Esophagus squamous epithelium (tissue), 5 donors: Measurements from ENCODE around the gene RIBC2. TPM values are rescaled to one million over a fixed set of nuclear protein-coding genes. Genes with fewer than 3 reads are reported as not detected.
"Not testable (repeated sequence)": the region's sequence is repeated elsewhere in the genome, so short reads cannot be mapped to it uniquely, and the experiment has no call there.

Source experiments
- DNase-seq: peaks from one replicate; lab custom pipeline; 2025; lab: John Stamatoyannopoulos, UW
- H3K27ac ChIP-seq, 4 donors: fragments of 200-600 bp; sonication (generic); one replicate each; pipeline ENCODE4 v1.5.1; 2016 to 2019; ENCODE audit warnings: mild to moderate bottlenecking in 1 of 4
- H3K27me3 ChIP-seq, 4 donors: fragments of 200-600 bp; sonication (generic); 1 replicate in 3 of 4; 2 replicates in 1 of 4; pipeline versions ENCODE4 v1.5.1 to v1.6.0; 2017 to 2021; ENCODE audit warnings: antibody characterized with exemption in 1 of 4
- H3K36me3 ChIP-seq, 3 donors: fragments of 200-600 bp; sonication (generic); one replicate each; pipeline ENCODE4 v1.5.1; 2016 to 2019
- H3K4me1 ChIP-seq, 3 donors: fragments of 200-600 bp; sonication (generic); one replicate each; pipeline ENCODE4 v1.5.1; 2017 to 2019
- H3K4me3 ChIP-seq, 4 donors: fragments of 200-600 bp; sonication (generic); 1 replicate in 3 of 4; 2 replicates in 1 of 4; pipeline ENCODE4 v1.5.1; 2016 to 2019; ENCODE audit warnings: mild to moderate bottlenecking in 2 of 4, moderate library complexity in 1 of 4
- H3K9me3 ChIP-seq, 3 donors: fragments of 200-600 bp; sonication (generic); one replicate each; pipeline ENCODE4 v1.5.1; 2016 to 2019
- CTCF ChIP-seq, 6 experiments: fragments of 450-650 bp in 4 of 6; fragments of 200-600 bp in 2 of 6; sonication (generic) in 2 of 6; IDR thresholded peaks; one replicate each; pipeline ENCODE4 v1.5.1; 2016 to 2019; ENCODE audit warnings: antibody characterized with exemption in 6 of 6, mild to moderate bottlenecking in 4 of 6, moderate library complexity in 4 of 6
- POLR2A ChIP-seq, 4 donors: fragments of 450-650 bp; IDR thresholded peaks; one replicate each; pipeline ENCODE4 v1.6.1; 2017; ENCODE audit warnings: antibody characterized with exemption in 4 of 4, mild to moderate bottlenecking in 4 of 4, moderate library complexity in 3 of 4
- WGBS, 2 donors: methylation state at CpG; one replicate each; pipeline ENCODE4 v1.1.5; 2018; 5-methylcytosine and 5-hydroxymethylcytosine counted together
- intact Hi-C: fragments of 100-400 bp; cut with DNase I; formaldehyde crosslinking; loops from one replicate; pipeline ENCODE4 v1.15.0; 2022
- total RNA-seq, 4 donors: library from RNA; depleted of rRNA; stranded (reverse); fragments of >200 nt; gene quantifications; one replicate each; pipeline ENCODE4 v1.1.0, GENCODE V29; 2016
- donor health status: DM: yes; HTN: yes; CAD: no.

Gene RIBC2
- total RNA-seq, 4 donors from 2014 or later: 0.19 to 0.76 (median 0.75) TPM; not detected in 1

- Histone ChIP-seq H3K27me3 (no peaks in the 10 kb centered on the region), H3K27ac (peak overlapping the region in 2 of 4 donors; percentile 1 to 68), H3K36me3 (no peaks in the 10 kb centered on the region), H3K4me1 (peaks cover 0 to 44% (median 31%) of the 10 kb centered on the region in 3 donors), H3K9me3 (no peaks in the 10 kb centered on the region), H3K4me3 (no peak overlapping the region)
- no peak for TF ChIP-seq CTCF (IDR thresholded peaks at IDR 0.05)
- no peak for TF ChIP-seq POLR2A (IDR thresholded peaks at IDR 0.05)
- intact Hi-C loops: no loop called here
- 55 to 59% methylated on average over 5 to 7 of the region's 9 CpGs for WGBS, 2 donors
- no peak for DNase-seq
Observed at GRCh38 chr22:45448431-45448830, 34.9 kb downstream of the RIBC2 start.

- Histone ChIP-seq H3K27ac (peak overlapping the region in 2 of 4 donors; percentile 68 to 84), H3K4me1 (peaks cover 0 to 44% (median 31%) of the 10 kb centered on the region in 3 donors)
- H3K36me3 ChIP-seq, intact Hi-C loops, H3K4me3 ChIP-seq, H3K27me3 ChIP-seq, H3K9me3 ChIP-seq, DNase-seq: not testable (repeated sequence)
- 94 to 96% methylated on average over 4 to 5 of the region's 5 CpGs for WGBS, 2 donors
Observed at GRCh38 chr22:45449442-45449841, 35.9 kb downstream of the RIBC2 start.

GRCh38 chr22:45450101-45450785 lies 36.8 kb downstream of the RIBC2 start:
- H3K27me3 ChIP-seq: no peaks in the 10 kb centered on the region
- peak overlapping the region; percentile 49 to 84 (median 60) for H3K27ac ChIP-seq
- intact Hi-C loops: no loop called here
- no peaks in the 10 kb centered on the region for H3K36me3 ChIP-seq
- WGBS, 2 donors: 86 to 91% methylated on average over 9 to 14 of the region's 16 CpGs
- H3K4me3 ChIP-seq: no peak overlapping the region
- H3K9me3 ChIP-seq: no peaks in the 10 kb centered on the region
- TF ChIP-seq CTCF (IDR thresholded peaks at IDR 0.05): no peak
- no peak for TF ChIP-seq POLR2A (IDR thresholded peaks at IDR 0.05)
- H3K4me1 ChIP-seq: peaks cover 0 to 44% (median 31%) of the 10 kb centered on the region in 3 donors
- DNase-seq: no peak

GRCh38 chr22:45450921-45451651 lies 37.6 kb downstream of the RIBC2 start:
- H3K27me3 ChIP-seq: no peaks in the 10 kb centered on the region
- H3K9me3 ChIP-seq: no peaks in the 10 kb centered on the region
- TF ChIP-seq POLR2A (IDR thresholded peaks at IDR 0.05): no peak
- TF ChIP-seq CTCF (IDR thresholded peaks at IDR 0.05): peak in 1 of 6 experiments; percentile 12
- 25 to 38% methylated on average over 10 to 12 of the region's 12 CpGs for WGBS, 2 donors
- no peak for DNase-seq
- H3K4me1 ChIP-seq: peaks cover 0 to 44% (median 31%) of the 10 kb centered on the region in 3 donors
- H3K36me3 ChIP-seq: no peaks in the 10 kb centered on the region
- intact Hi-C loops: no loop called here
- H3K27ac ChIP-seq: peak overlapping the region; percentile 11 to 84 (median 58)
- no peak overlapping the region for H3K4me3 ChIP-seq

- no peaks in the 10 kb centered on the region for H3K27me3 ChIP-seq
- 74 to 77% methylated on average over 4 to 6 of the region's 6 CpGs for WGBS, 2 donors
- intact Hi-C loops: no loop called here
- TF ChIP-seq POLR2A (IDR thresholded peaks at IDR 0.05): no peak
- TF ChIP-seq CTCF (IDR thresholded peaks at IDR 0.05): no peak
- no peaks in the 10 kb centered on the region for H3K36me3 ChIP-seq
- peak overlapping the region in 3 of 4 donors; percentile 49 to 84 (median 68) for H3K27ac ChIP-seq
- no peak for DNase-seq
- peaks cover 0 to 44% (median 31%) of the 10 kb centered on the region in 3 donors for H3K4me1 ChIP-seq
- H3K4me3 ChIP-seq: no peak overlapping the region
- no peaks in the 10 kb centered on the region for H3K9me3 ChIP-seq
Observed at GRCh38 chr22:45451972-45452371, 38.5 kb downstream of the RIBC2 start.
